ENCODE measurements around the gene VRK1.

Gene VRK1

DNA sequence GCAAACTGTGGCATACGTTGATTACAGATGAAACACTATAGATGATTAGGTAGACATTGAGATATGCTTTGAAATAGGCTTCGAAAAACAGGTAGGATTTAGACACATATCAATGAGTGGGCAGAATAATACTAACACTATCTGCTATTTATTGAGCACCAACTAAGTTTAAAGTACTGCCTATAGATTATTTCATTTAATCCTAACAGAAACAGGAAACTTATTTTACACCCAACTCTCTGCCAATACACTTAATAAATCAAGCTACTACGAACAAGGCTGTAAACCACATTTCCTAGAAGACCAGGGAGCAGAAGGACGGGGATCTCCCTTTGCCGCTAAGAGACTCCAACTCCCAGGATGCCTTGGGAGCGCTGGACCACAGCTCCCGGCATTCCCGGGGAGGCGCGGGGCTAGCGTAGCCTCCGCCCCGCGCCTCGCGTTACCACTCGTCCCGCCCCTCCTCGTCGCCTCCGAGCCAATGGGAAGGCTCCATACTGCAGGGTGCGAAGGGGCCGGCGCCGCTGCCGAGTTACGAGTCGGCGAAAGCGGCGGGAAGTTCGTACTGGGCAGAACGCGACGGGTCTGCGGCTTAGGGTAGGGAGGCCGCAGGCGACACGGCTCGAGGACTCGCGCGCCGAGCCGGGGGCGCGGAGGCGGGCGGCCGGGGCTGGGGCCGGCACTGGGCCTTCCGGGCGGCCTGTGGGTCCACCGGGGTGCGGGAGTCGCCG, at the start of gene VRK1:
VRK1 (plus strand) TSS at position 532 of the 731 bp plus-strand sequence. CDS start 36,090 bp downstream, outside the sequence.
- peak within 1 kb of the TSS; percentile 86 for H3K4me3 ChIP-seq (ENCODE audit: low read length)
- no peaks in the 10 kb centered on the region for H3K9me3 ChIP-seq (ENCODE audit: control insufficient read depth, insufficient read depth, low read length)
- no peaks in the 10 kb centered on the region for H3K4me1 ChIP-seq (ENCODE audit: control insufficient read depth, insufficient read depth, low read length)
- peak; percentile 74 for DNase-seq (ENCODE audit: low read depth, low spot score)
- no peaks in the 10 kb centered on the region for H3K27me3 ChIP-seq (ENCODE audit: control insufficient read depth, insufficient read depth, low read length)
- WGBS (ENCODE audit: insufficient coverage, insufficient read length) = no CpG with 5 or more reads among the region's 57 CpGs
- H3K36me3 ChIP-seq (ENCODE audit: control insufficient read depth, insufficient read depth, low read length) = no peaks in the 10 kb centered on the region
- H3K27ac ChIP-seq (ENCODE audit: low read length) = no peak within 1 kb of the TSS

DNA sequence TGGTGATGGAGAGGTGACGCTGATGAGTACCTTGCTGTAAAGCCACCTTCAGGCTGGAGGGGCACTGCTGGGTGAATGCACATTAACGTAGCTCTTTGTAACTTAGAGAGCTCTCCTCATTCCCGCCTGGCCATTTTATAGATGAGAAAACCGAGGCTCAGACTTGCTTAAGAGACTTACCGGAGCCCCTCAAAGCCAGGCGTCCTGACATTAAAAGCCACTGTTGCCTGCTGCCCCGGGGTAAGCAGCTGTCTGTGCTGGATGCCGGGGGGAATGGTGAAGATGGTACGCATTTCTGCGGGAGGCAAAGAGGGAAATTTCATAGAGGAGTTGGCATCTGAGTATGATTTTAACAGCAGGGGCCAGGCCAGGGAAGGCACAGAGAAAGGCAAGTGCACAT, 49.6 kb upstream of the VRK1 start:
- no CpG with 5 or more reads among the region's 10 CpGs for WGBS (ENCODE audit: insufficient coverage, insufficient read length)
- Histone ChIP-seq H3K27me3 (ENCODE audit: control insufficient read depth, insufficient read depth, low read length) (no peaks in the 10 kb centered on the region), H3K27ac (ENCODE audit: low read length) (no peak overlapping the region), H3K4me3 (ENCODE audit: low read length) (no peak overlapping the region), H3K9me3 (ENCODE audit: control insufficient read depth, insufficient read depth, low read length) (no peaks in the 10 kb centered on the region), H3K4me1 (ENCODE audit: control insufficient read depth, insufficient read depth, low read length) (no peaks in the 10 kb centered on the region), H3K36me3 (ENCODE audit: control insufficient read depth, insufficient read depth, low read length) (no peaks in the 10 kb centered on the region)
- DNase-seq (ENCODE audit: low read depth, low spot score) = no peak

GRCh38 chr14:96748362-96748761, 48.8 kb upstream of the VRK1 start:
- no peaks in the 10 kb centered on the region for H3K36me3 ChIP-seq (ENCODE audit: control insufficient read depth, insufficient read depth, low read length)
- H3K4me1 ChIP-seq (ENCODE audit: control insufficient read depth, insufficient read depth, low read length) = no peaks in the 10 kb centered on the region
- H3K27ac ChIP-seq (ENCODE audit: low read length) = no peak overlapping the region
- DNase-seq (ENCODE audit: low read depth, low spot score) = no peak
- H3K4me3 ChIP-seq (ENCODE audit: low read length) = no peak overlapping the region
- no peaks in the 10 kb centered on the region for H3K9me3 ChIP-seq (ENCODE audit: control insufficient read depth, insufficient read depth, low read length)
- no peaks in the 10 kb centered on the region for H3K27me3 ChIP-seq (ENCODE audit: control insufficient read depth, insufficient read depth, low read length)
- no CpG with 5 or more reads among the region's 6 CpGs for WGBS (ENCODE audit: insufficient coverage, insufficient read length)

DNA sequence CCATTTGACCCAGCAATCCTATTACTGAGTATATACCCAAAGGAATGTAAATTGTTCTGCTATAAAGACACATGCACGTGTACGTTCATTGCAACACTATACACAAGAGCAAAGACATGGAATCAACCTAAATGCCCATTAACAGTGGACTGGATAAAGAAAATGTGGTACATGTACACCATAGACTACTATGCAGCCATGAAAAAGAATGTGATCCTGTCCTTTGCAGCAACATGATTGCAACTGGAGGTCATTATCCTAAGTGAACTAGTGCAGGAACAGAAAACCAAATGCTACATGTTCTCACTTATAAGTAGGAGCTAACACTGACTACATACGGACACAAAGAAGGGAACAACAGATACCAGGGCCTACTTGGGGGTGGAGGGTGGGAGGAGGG, 45.7 kb upstream of the VRK1 start:
- Histone ChIP-seq H3K27ac (ENCODE audit: low read length) (no peak overlapping the region), H3K9me3 (ENCODE audit: control insufficient read depth, insufficient read depth, low read length) (no peaks in the 10 kb centered on the region), H3K27me3 (ENCODE audit: control insufficient read depth, insufficient read depth, low read length) (no peaks in the 10 kb centered on the region), H3K4me3 (ENCODE audit: low read length) (no peak overlapping the region), H3K36me3 (ENCODE audit: control insufficient read depth, insufficient read depth, low read length) (no peaks in the 10 kb centered on the region), H3K4me1 (ENCODE audit: control insufficient read depth, insufficient read depth, low read length) (no peaks in the 10 kb centered on the region)
- DNase-seq (ENCODE audit: low read depth, low spot score) = no peak
- WGBS (ENCODE audit: insufficient coverage, insufficient read length) = no CpG with 5 or more reads among the region's 3 CpGs

DNA sequence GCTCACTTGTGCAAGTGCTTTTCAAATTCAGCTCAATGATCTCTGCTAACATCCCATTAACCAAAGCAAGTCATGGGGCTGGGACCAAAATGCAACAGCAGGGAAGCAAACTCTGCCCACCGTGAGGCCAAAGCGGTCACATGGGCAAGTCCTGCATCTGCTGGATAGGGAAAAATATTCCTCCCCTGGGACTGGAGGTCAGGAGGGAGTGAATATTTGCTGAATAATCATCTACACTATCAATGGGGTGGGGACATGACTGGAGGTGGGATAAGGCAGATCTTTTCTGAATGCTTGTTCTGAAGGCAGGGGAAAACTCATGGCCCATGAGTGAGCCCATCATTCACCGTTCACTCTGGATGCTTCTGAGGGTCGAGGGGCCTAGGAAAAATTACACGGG, 45.1 kb upstream of the VRK1 start:
- Histone ChIP-seq H3K4me1 (ENCODE audit: control insufficient read depth, insufficient read depth, low read length) (no peaks in the 10 kb centered on the region), H3K36me3 (ENCODE audit: control insufficient read depth, insufficient read depth, low read length) (no peaks in the 10 kb centered on the region), H3K27me3 (ENCODE audit: control insufficient read depth, insufficient read depth, low read length) (no peaks in the 10 kb centered on the region), H3K9me3 (ENCODE audit: control insufficient read depth, insufficient read depth, low read length) (no peaks in the 10 kb centered on the region), H3K4me3 (ENCODE audit: low read length) (no peak overlapping the region), H3K27ac (ENCODE audit: low read length) (no peak overlapping the region)
- no CpG with 5 or more reads among the region's 5 CpGs for WGBS (ENCODE audit: insufficient coverage, insufficient read length)
- DNase-seq (ENCODE audit: low read depth, low spot score) = no peak

GRCh38 chr14:96752594-96752993, 44.6 kb upstream of the VRK1 start:
- Histone ChIP-seq H3K9me3 (ENCODE audit: control insufficient read depth, insufficient read depth, low read length) (no peaks in the 10 kb centered on the region), H3K27ac (ENCODE audit: low read length) (no peak overlapping the region), H3K27me3 (ENCODE audit: control insufficient read depth, insufficient read depth, low read length) (no peaks in the 10 kb centered on the region), H3K4me3 (ENCODE audit: low read length) (no peak overlapping the region), H3K36me3 (ENCODE audit: control insufficient read depth, insufficient read depth, low read length) (no peaks in the 10 kb centered on the region), H3K4me1 (ENCODE audit: control insufficient read depth, insufficient read depth, low read length) (no peaks in the 10 kb centered on the region)
- no peak for DNase-seq (ENCODE audit: low read depth, low spot score)
- no CpG with 5 or more reads among the region's 3 CpGs for WGBS (ENCODE audit: insufficient coverage, insufficient read length)

DNA sequence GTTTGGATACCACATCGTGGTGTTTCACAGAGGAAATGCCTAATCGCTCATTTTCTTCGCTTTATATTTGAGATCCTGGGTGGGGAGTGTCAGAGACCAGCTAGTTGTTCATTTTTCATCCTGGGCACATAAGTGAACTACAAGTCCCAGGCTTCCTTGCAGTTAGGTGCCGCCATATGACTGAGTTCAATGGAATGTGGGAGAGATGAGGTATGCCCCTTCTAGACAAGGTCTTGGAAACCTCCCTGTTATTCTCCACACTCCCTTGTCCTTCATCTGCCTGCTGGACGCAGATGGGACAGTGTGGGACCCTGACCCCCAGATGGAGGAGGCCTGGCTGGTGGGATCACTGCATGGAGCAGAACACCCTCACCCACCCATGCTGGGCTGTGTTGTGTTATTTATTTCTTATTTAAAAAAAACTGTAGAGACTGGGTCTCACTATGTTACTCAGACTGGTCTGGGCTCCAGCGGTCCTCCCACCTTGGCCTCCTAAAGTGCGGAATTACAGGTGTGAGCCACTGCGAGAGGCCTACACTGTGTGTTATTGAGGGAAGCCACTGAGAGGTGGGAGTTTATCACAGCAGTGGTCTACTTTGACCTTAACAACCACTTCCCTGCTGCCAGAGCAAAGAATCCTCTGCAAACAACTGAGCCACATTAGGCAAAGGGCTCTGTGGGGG, 42.9 kb upstream of the VRK1 start:
- WGBS (ENCODE audit: insufficient coverage, insufficient read length) = no CpG with 5 or more reads among the region's 8 CpGs

DNA sequence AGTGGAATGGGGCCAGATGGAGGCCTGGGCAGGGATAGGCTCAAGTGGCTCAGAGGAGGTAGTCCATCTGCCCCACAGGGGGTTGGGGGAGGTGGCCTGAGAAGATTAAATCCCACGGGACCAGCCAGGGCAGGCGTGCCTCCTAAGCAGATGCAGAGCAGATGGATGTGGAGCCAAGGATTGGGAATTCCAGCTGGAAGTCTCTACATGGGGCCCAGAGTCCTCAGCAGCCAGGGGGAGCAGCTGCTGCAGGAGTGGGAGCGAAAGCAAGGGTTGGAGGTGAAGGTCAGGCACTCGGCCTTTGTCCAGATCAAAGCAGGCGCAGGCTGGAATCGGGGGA, 42.4 kb upstream of the VRK1 start:
- no peak overlapping the region for H3K27ac ChIP-seq (ENCODE audit: low read length)

More for the DNA sequence above, 42.9 kb upstream of the VRK1 start:
- no peaks in the 10 kb centered on the region for H3K9me3 ChIP-seq (ENCODE audit: control insufficient read depth, insufficient read depth, low read length)
- H3K36me3 ChIP-seq (ENCODE audit: control insufficient read depth, insufficient read depth, low read length) = no peaks in the 10 kb centered on the region
- no peak for DNase-seq (ENCODE audit: low read depth, low spot score)
- H3K4me1 ChIP-seq (ENCODE audit: control insufficient read depth, insufficient read depth, low read length) = no peaks in the 10 kb centered on the region
- no peak overlapping the region for H3K27ac ChIP-seq (ENCODE audit: low read length)
- no peak overlapping the region for H3K4me3 ChIP-seq (ENCODE audit: low read length)
- H3K27me3 ChIP-seq (ENCODE audit: control insufficient read depth, insufficient read depth, low read length) = no peaks in the 10 kb centered on the region

DNA sequence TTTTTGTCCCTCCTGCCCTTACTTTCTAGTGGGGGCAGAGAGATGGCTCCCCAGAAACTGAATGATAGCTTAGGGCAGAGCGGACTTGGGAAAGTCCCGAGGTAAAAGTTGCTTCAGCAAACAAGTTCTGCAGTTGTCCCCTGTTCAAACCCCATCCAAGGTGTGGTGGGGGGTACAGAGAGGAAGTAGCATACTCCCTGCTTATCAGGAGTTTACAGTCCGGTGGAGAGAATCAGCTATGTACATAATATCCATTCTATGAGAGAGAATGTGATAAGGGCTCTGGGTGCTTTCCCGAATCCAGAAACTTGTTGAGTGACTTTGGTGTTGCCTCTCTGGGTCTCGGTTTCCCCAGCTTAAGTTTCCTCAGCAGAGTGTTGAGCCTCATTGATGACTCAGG, 40.4 kb upstream of the VRK1 start:
- WGBS (ENCODE audit: insufficient coverage, insufficient read length) = no CpG with 5 or more reads among the region's 5 CpGs
- no peak for DNase-seq (ENCODE audit: low read depth, low spot score)
- Histone ChIP-seq H3K9me3 (ENCODE audit: control insufficient read depth, insufficient read depth, low read length) (no peaks in the 10 kb centered on the region), H3K27ac (ENCODE audit: low read length) (no peak overlapping the region), H3K27me3 (ENCODE audit: control insufficient read depth, insufficient read depth, low read length) (no peaks in the 10 kb centered on the region), H3K4me1 (ENCODE audit: control insufficient read depth, insufficient read depth, low read length) (no peaks in the 10 kb centered on the region), H3K4me3 (ENCODE audit: low read length) (no peak overlapping the region), H3K36me3 (ENCODE audit: control insufficient read depth, insufficient read depth, low read length) (no peaks in the 10 kb centered on the region)

More for the DNA sequence above, 42.4 kb upstream of the VRK1 start:
- no peaks in the 10 kb centered on the region for H3K4me1 ChIP-seq (ENCODE audit: control insufficient read depth, insufficient read depth, low read length)
- no peaks in the 10 kb centered on the region for H3K9me3 ChIP-seq (ENCODE audit: control insufficient read depth, insufficient read depth, low read length)
- H3K36me3 ChIP-seq (ENCODE audit: control insufficient read depth, insufficient read depth, low read length) = no peaks in the 10 kb centered on the region
- DNase-seq (ENCODE audit: low read depth, low spot score) = no peak
- WGBS (ENCODE audit: insufficient coverage, insufficient read length) = no CpG with 5 or more reads among the region's 6 CpGs
- no peaks in the 10 kb centered on the region for H3K27me3 ChIP-seq (ENCODE audit: control insufficient read depth, insufficient read depth, low read length)
- no peak overlapping the region for H3K4me3 ChIP-seq (ENCODE audit: low read length)

DNA sequence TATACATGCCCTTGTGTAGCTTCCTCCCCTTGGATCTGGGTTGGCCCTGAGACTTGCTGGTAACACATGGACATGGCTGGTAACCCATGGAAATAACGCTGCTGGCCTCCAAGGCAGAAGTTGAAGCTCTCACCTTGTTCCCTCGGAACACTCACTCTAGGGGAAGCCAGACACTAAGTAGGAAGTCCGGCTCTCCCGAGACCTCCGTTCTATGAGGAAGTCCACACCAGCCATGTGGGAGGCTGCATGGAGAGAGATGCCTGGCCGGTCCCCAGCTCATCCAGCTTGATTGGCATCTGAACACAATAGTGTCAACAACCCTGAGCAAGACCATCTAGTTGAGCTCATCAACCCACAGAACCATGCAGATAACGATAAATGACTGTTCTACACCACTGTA, 39.7 kb upstream of the VRK1 start:
- Histone ChIP-seq H3K9me3 (ENCODE audit: control insufficient read depth, insufficient read depth, low read length) (no peaks in the 10 kb centered on the region), H3K36me3 (ENCODE audit: control insufficient read depth, insufficient read depth, low read length) (no peaks in the 10 kb centered on the region; the same call in 1 of the 2 replicates), H3K4me3 (ENCODE audit: low read length) (no peak overlapping the region), H3K27me3 (ENCODE audit: control insufficient read depth, insufficient read depth, low read length) (no peaks in the 10 kb centered on the region), H3K27ac (ENCODE audit: low read length) (no peak overlapping the region), H3K4me1 (ENCODE audit: control insufficient read depth, insufficient read depth, low read length) (no peaks in the 10 kb centered on the region)
- no CpG with 5 or more reads among the region's 7 CpGs for WGBS (ENCODE audit: insufficient coverage, insufficient read length)
- no peak for DNase-seq (ENCODE audit: low read depth, low spot score)

- Histone ChIP-seq H3K27me3 (ENCODE audit: control insufficient read depth, insufficient read depth, low read length) (no peaks in the 10 kb centered on the region), H3K9me3 (ENCODE audit: control insufficient read depth, insufficient read depth, low read length) (no peaks in the 10 kb centered on the region), H3K27ac (ENCODE audit: low read length) (no peak overlapping the region), H3K4me3 (ENCODE audit: low read length) (no peak overlapping the region), H3K4me1 (ENCODE audit: control insufficient read depth, insufficient read depth, low read length) (no peaks in the 10 kb centered on the region), H3K36me3 (ENCODE audit: control insufficient read depth, insufficient read depth, low read length) (no peaks in the 10 kb centered on the region; the same call in 1 of the 2 replicates)
- DNase-seq (ENCODE audit: low read depth, low spot score) = no peak
- WGBS (ENCODE audit: insufficient coverage, insufficient read length) = no CpG with 5 or more reads among the region's 6 CpGs
These were observed 36.1 kb upstream of the VRK1 start for GRCh38 chr14:96761066-96761465.
